WTC11 (cell line): ENCODE measurements around the gene BPIFA2. TPM values are rescaled to one million over a fixed set of nuclear protein-coding genes. Genes with fewer than 3 reads are reported as not detected.
"Not testable (repeated sequence)": the region's sequence is repeated elsewhere in the genome, so short reads cannot be mapped to it uniquely, and the experiment has no call there.

Experiments used
- ATAC-seq: fragments of 200-7000 bp; cut with Tn5 transposase; 2 replicates; pipeline ENCODE4 v1.10.0; 2021; ENCODE audit warnings: mild to moderate bottlenecking, moderate library complexity
- CTCF ChIA-PET: fragments of 300-600 bp; sonication (Branson Sonifier 250); formaldehyde crosslinking; loops from one replicate; lab custom pipeline; 2021; ENCODE audit warnings: antibody characterized with exemption; lab: Charles Lee
- POLR2A ChIA-PET: fragments of 350-600 bp; sonication (Branson Sonifier 250); formaldehyde crosslinking; loops from one replicate; lab custom pipeline; 2021; ENCODE audit warnings: antibody characterized with exemption; lab: Charles Lee
- DNase-seq: peaks from one replicate; pipeline ENCODE4 v3.0.0; 2021; ENCODE audit warnings: low spot score
- H3K27ac Mint-ChIP-seq: 2 replicates; pipeline ENCODE4 v1.8.0; 2021; ENCODE audit warnings: mixed read lengths
- H3K27me3 Mint-ChIP-seq: 2 replicates; pipeline ENCODE4 v1.8.0; 2021; ENCODE audit warnings: low read depth, mild to moderate bottlenecking, moderate library complexity, mixed read lengths
- H3K36me3 Mint-ChIP-seq: 2 replicates; pipeline ENCODE4 v1.8.0; 2021; ENCODE audit warnings: mixed read lengths
- H3K4me1 Mint-ChIP-seq: 2 replicates; pipeline ENCODE4 v1.8.0; 2022; ENCODE audit warnings: mixed read lengths
- H3K4me3 Mint-ChIP-seq: 2 replicates; pipeline ENCODE4 v1.8.0; 2021; ENCODE audit warnings: mild to moderate bottlenecking, moderate library complexity, mixed read lengths
- H3K9me3 Mint-ChIP-seq: 2 replicates; pipeline ENCODE4 v1.8.0; 2021; ENCODE audit warnings: mixed read lengths
- AFF4 ChIP-seq: sonication (generic); formaldehyde crosslinking; IDR thresholded peaks from 2 replicates; pipeline ENCODE4 v1.8.1; 2023; ENCODE audit warnings: mild to moderate bottlenecking, missing genetic modification reagents, borderline replicate concordance
- CREM ChIP-seq: sonication (generic); formaldehyde crosslinking; IDR thresholded peaks from 2 replicates; pipeline ENCODE4 v1.8.1; 2022; ENCODE audit warnings: mild to moderate bottlenecking, missing genetic modification reagents, moderate library complexity
- E2F4 ChIP-seq: sonication (generic); formaldehyde crosslinking; IDR thresholded peaks from 2 replicates; pipeline ENCODE4 v1.8.1; 2022; ENCODE audit warnings: low read depth, mild to moderate bottlenecking, moderate library complexity, missing genetic modification reagents, borderline replicate concordance
- ERG ChIP-seq: fragments of 250-450 bp; sonication (Bioruptor Pico); IDR thresholded peaks from 2 replicates; pipeline ENCODE4 v1.8.0; 2021; ENCODE audit warnings: mild to moderate bottlenecking
- ESRRA ChIP-seq: sonication (generic); formaldehyde crosslinking; IDR thresholded peaks from 2 replicates; pipeline ENCODE4 v1.8.1; 2022; ENCODE audit warnings: mild to moderate bottlenecking, missing genetic modification reagents, borderline replicate concordance
- HMGA2 ChIP-seq: fragments of 250-450 bp; sonication (Bioruptor Pico); IDR thresholded peaks from 2 replicates; pipeline ENCODE4 v1.4.0; 2021; ENCODE audit warnings: mild to moderate bottlenecking, moderate library complexity
- PRRX2 ChIP-seq: fragments of 250-450 bp; sonication (Bioruptor Pico); IDR thresholded peaks from 2 replicates; pipeline ENCODE4 v1.8.0; 2021; ENCODE audit warnings: mild to moderate bottlenecking
- SMAD3 ChIP-seq: sonication (generic); formaldehyde crosslinking; IDR thresholded peaks from 2 replicates; pipeline ENCODE4 v1.8.0; 2022; ENCODE audit warnings: missing genetic modification reagents, mild to moderate bottlenecking, borderline replicate concordance
- SMAD4 ChIP-seq: sonication (generic); formaldehyde crosslinking; IDR thresholded peaks from 2 replicates; pipeline ENCODE4 v1.8.0; 2022; ENCODE audit warnings: mild to moderate bottlenecking, missing genetic modification reagents
- SP1 ChIP-seq: sonication (generic); formaldehyde crosslinking; conservative IDR thresholded peaks from 2 replicates; pipeline ENCODE4 v1.8.1; 2022; ENCODE audit warnings: missing genetic modification reagents
- TEAD4 ChIP-seq: sonication (generic); formaldehyde crosslinking; IDR thresholded peaks from 2 replicates; pipeline ENCODE4 v1.8.0; 2022; ENCODE audit warnings: mild to moderate bottlenecking, missing genetic modification reagents
- ZMAT4 ChIP-seq: fragments of 250-450 bp; sonication (Bioruptor Pico); IDR thresholded peaks from 2 replicates; pipeline ENCODE4 v1.9.0; 2021; ENCODE audit warnings: mild to moderate bottlenecking
- ZNF138 ChIP-seq: sonication (generic); formaldehyde crosslinking; conservative IDR thresholded peaks from 2 replicates; pipeline ENCODE4 v1.8.1; 2022; ENCODE audit warnings: mild to moderate bottlenecking, moderate library complexity, missing genetic modification reagents
- ZNF263 ChIP-seq: sonication (generic); formaldehyde crosslinking; IDR thresholded peaks from 2 replicates; pipeline ENCODE4 v1.8.1; 2022; ENCODE audit warnings: low read depth, mild to moderate bottlenecking, moderate library complexity, missing genetic modification reagents
- ZSCAN18 ChIP-seq: fragments of 250-450 bp; sonication (Bioruptor Pico); IDR thresholded peaks from 2 replicates; pipeline ENCODE4 v2.1.2; 2022; ENCODE audit warnings: mild to moderate bottlenecking, moderate library complexity
- total RNA-seq: library from RNA; stranded (reverse); gene quantifications from 3 replicates; pipeline ENCODE4 v1.2.3, GENCODE V29; 2021

BPIFA2 gene
- total RNA-seq, 1 experiment from 2014 or later: not detected

- TF ChIP-seq ESRRA (CRISPR knock-in tag): no peak
- TF ChIP-seq ZMAT4 (CRISPR knock-in tag): no peak
- no peak for TF ChIP-seq HMGA2 (CRISPR knock-in tag)
- no peak for TF ChIP-seq SMAD3 (CRISPR knock-in tag)
- TF ChIP-seq E2F4 (CRISPR knock-in tag): no peak
Measured at GRCh38 chr20:33119725-33120720, 47.9 kb upstream of the BPIFA2 start (continued).

- no peak for ATAC-seq
- Mint-ChIP-seq H3K27me3 (peaks cover 12% of the 10 kb centered on the region), H3K9me3 (peaks cover 44% of the 10 kb centered on the region), H3K27ac (no peak overlapping the region)
- POLR2A ChIA-PET: no interaction called here
- TF ChIP-seq TEAD4 (CRISPR knock-in tag): no peak
- TF ChIP-seq AFF4: no peak
- no peak for TF ChIP-seq ZNF138
- no peak for TF ChIP-seq SMAD4 (CRISPR knock-in tag)
- TF ChIP-seq SP1 (CRISPR knock-in tag): no peak
- TF ChIP-seq ZNF263: no peak
- TF ChIP-seq ZSCAN18: no peak
- TF ChIP-seq PRRX2 (CRISPR knock-in tag): no peak
- TF ChIP-seq ZMAT4 (CRISPR knock-in tag): no peak
- no peak for TF ChIP-seq CREM (CRISPR knock-in tag)
- no peak for TF ChIP-seq ERG (CRISPR knock-in tag)
- TF ChIP-seq, all 79 proteins: peak for 0
- Mint-ChIP-seq H3K4me3 (no peak overlapping the region), H3K4me1 (no peaks in the 10 kb centered on the region), H3K36me3 (peaks cover 14% of the 10 kb centered on the region)
- CTCF ChIA-PET: no interaction called here
- DNase-seq: no peak
Measured at GRCh38 chr20:33120934-33121333, 47.0 kb upstream of the BPIFA2 start.

- H3K4me3 Mint-ChIP-seq, CTCF ChIA-PET, ATAC-seq, H3K27ac Mint-ChIP-seq, DNase-seq, POLR2A ChIA-PET, H3K4me1 Mint-ChIP-seq: not testable (repeated sequence)
- peaks cover 11% of the 10 kb centered on the region for H3K36me3 Mint-ChIP-seq
- peaks cover 40% of the 10 kb centered on the region for H3K9me3 Mint-ChIP-seq
- H3K27me3 Mint-ChIP-seq: peaks cover 12% of the 10 kb centered on the region
Measured at GRCh38 chr20:33122297-33122696, 45.7 kb upstream of the BPIFA2 start.
